SK-N-SH (cell line): ENCODE results near the gene MYBPH. TPM values are rescaled to one million over a fixed set of nuclear protein-coding genes. Genes with fewer than 3 reads are reported as not detected.

Experiments used
- CTCF ChIA-PET: fragments of 300-600, 350-600 bp; formaldehyde crosslinking; extraction: SDS; loops from one replicate; lab custom pipeline; 2021; lab: Yijun Ruan, JAX
- POLR2A ChIA-PET: fragments of 350-600 bp; sonication (Branson Sonifier 250); formaldehyde crosslinking; extraction: SDS; loops from one replicate; lab custom pipeline; 2020; ENCODE audit warnings: antibody characterized with exemption, inconsistent platforms; lab: Yijun Ruan, JAX
- DNase-seq: peaks from one replicate; pipeline ENCODE4 v3.0.0; 2012
- H2AFZ ChIP-seq: fragments of 200-600 bp; sonication (generic); 2 replicates; pipeline ENCODE4 v1.8.1; 2016; ENCODE audit warnings: antibody characterized with exemption, mild to moderate bottlenecking, low read depth
- H3F3A ChIP-seq: fragments of 200-600 bp; sonication (generic); replicated peaks from 2 replicates; pipeline ENCODE3; 2016; ENCODE audit warnings: antibody characterized with exemption, mild to moderate bottlenecking; ENCODE audit not compliant: insufficient read depth
- H3K27ac ChIP-seq, 2 experiments: fragments of 200-500 bp in 1 of 2; fragments of 200-600 bp in 1 of 2; sonication (Bioruptor generic) in 1 of 2; sonication (generic), shearing (Covaris generic) in 1 of 2; 2 replicates each; pipeline versions ENCODE4 v1.5.1 to v1.6.1; 2014 to 2016; ENCODE audit warnings: low read depth in 2 of 2, inconsistent platforms in 1 of 2, low read length in 1 of 2, mild to moderate bottlenecking in 1 of 2, mixed read lengths in 1 of 2
- H3K27me3 ChIP-seq: fragments of 200-600 bp; sonication (generic), shearing (Covaris generic); 2 replicates; pipeline ENCODE4 v1.6.1; 2016; ENCODE audit warnings: mixed run types; ENCODE audit not compliant: insufficient read depth
- H3K36me3 ChIP-seq, 2 experiments: fragments of 200-500 bp in 1 of 2; fragments of 200-600 bp in 1 of 2; sonication (Bioruptor generic) in 1 of 2; sonication (generic) in 1 of 2; replicated peaks in 1 of 2; 2 replicates each; pipeline versions ENCODE3 to v1.5.1; 2014 to 2016; ENCODE audit warnings: low read length in 1 of 2, mild to moderate bottlenecking in 1 of 2; ENCODE audit not compliant: insufficient read depth in 2 of 2, control insufficient read depth in 1 of 2
- H3K4me1 ChIP-seq, 2 experiments: fragments of 200-500 bp in 1 of 2; fragments of 200-600 bp in 1 of 2; sonication (Bioruptor generic) in 1 of 2; sonication (generic), shearing (Covaris generic) in 1 of 2; 2 replicates each; pipeline versions ENCODE4 v1.5.1 to v1.6.1; 2014 to 2016; ENCODE audit warnings: low read depth in 1 of 2, low read length in 1 of 2, mixed run types in 1 of 2; ENCODE audit not compliant: insufficient read depth in 2 of 2, control insufficient read depth in 1 of 2
- H3K4me2 ChIP-seq: fragments of 200-600 bp; sonication (generic), shearing (Covaris generic); 2 replicates; pipeline ENCODE4 v1.6.1; 2017; ENCODE audit warnings: mixed run types
- H3K4me3 ChIP-seq, 2 experiments: fragments of 200-500 bp in 1 of 2; fragments of 200-600 bp in 1 of 2; sonication (Bioruptor generic) in 1 of 2; sonication (generic), shearing (Covaris generic) in 1 of 2; 2 replicates each; pipeline versions ENCODE4 v1.5.1 to v1.8.1; 2014 to 2016; ENCODE audit warnings: low read depth in 2 of 2, inconsistent platforms in 1 of 2, low read length in 1 of 2, mild to moderate bottlenecking in 1 of 2, mixed read lengths in 1 of 2, moderate library complexity in 1 of 2
- H3K79me2 ChIP-seq: fragments of 200-600 bp; sonication (generic); 2 replicates; pipeline ENCODE4 v1.8.1; 2017; ENCODE audit warnings: mild to moderate bottlenecking; ENCODE audit not compliant: insufficient read depth
- H3K9ac ChIP-seq: fragments of 200-600 bp; sonication (generic); 2 replicates; pipeline ENCODE4 v1.6.1; 2017; ENCODE audit warnings: mixed run types
- H3K9me2 ChIP-seq: fragments of 200-600 bp; sonication (generic); 2 replicates; pipeline ENCODE4 v1.6.1; 2017; ENCODE audit warnings: mixed run types
- H3K9me3 ChIP-seq: fragments of 200-600 bp; sonication (generic); 2 replicates; pipeline ENCODE4 v1.6.1; 2017; ENCODE audit warnings: mixed run types, mild to moderate bottlenecking, moderate library complexity
- H4K20me1 ChIP-seq: fragments of 200-600 bp; sonication (generic); 2 replicates; pipeline ENCODE4 v1.6.1; 2017; ENCODE audit warnings: mild to moderate bottlenecking, mixed run types; ENCODE audit not compliant: insufficient read depth
- CHD2 ChIP-seq: fragments of 150-350 bp; IDR thresholded peaks from 2 replicates; pipeline ENCODE4 v1.6.1; 2018; ENCODE audit warnings: low read length; ENCODE audit not compliant: partially characterized antibody
- ELF1 ChIP-seq: IDR thresholded peaks from 2 replicates; pipeline ENCODE4 v1.4.0; 2012
- EP300 ChIP-seq, 2 experiments: IDR thresholded peaks; 2 replicates each; pipeline versions ENCODE4 v1.4.0 to v1.6.1; 2012; ENCODE audit warnings: borderline replicate concordance in 1 of 2, low read depth in 1 of 2, low read length in 1 of 2
- EZH2phosphoT487 ChIP-seq: fragments of 200-600 bp; sonication (generic); IDR thresholded peaks from 2 replicates; pipeline ENCODE4 v1.6.1; 2017; ENCODE audit warnings: low read depth, mixed run types, mild to moderate bottlenecking, antibody characterized with exemption, moderate library complexity, borderline replicate concordance
- FOXM1 ChIP-seq: IDR thresholded peaks from 2 replicates; pipeline ENCODE4 v1.4.0; 2012; ENCODE audit warnings: low read depth, mild to moderate bottlenecking
- GABPA ChIP-seq: IDR thresholded peaks from 2 replicates; pipeline ENCODE4 v1.4.0; 2012; ENCODE audit warnings: low read depth, mild to moderate bottlenecking
- GATA2 ChIP-seq: sonication (generic); formaldehyde crosslinking; IDR thresholded peaks from 2 replicates; pipeline ENCODE4 v1.5.0; 2020; ENCODE audit warnings: mild to moderate bottlenecking, missing genetic modification reagents
- NFIC ChIP-seq: IDR thresholded peaks from 2 replicates; pipeline ENCODE4 v1.4.0; 2012; ENCODE audit warnings: borderline replicate concordance
- RCOR1 ChIP-seq: fragments of 150-350 bp; IDR thresholded peaks from 2 replicates; pipeline ENCODE4 v1.6.1; 2017; ENCODE audit warnings: antibody characterized with exemption, low read length
- SIN3A ChIP-seq: IDR thresholded peaks from 2 replicates; pipeline ENCODE4 v1.6.1; 2012; ENCODE audit warnings: low read depth, mild to moderate bottlenecking, low read length, moderate library complexity, borderline replicate concordance
- SMC3 ChIP-seq: IDR thresholded peaks from 2 replicates; pipeline ENCODE4 v1.6.1; 2012; ENCODE audit warnings: low read depth, low read length, improper control_type of control experiment
- TAF1 ChIP-seq: IDR thresholded peaks from 2 replicates; pipeline ENCODE4 v1.6.1; 2012; ENCODE audit warnings: low read depth, mild to moderate bottlenecking, low read length, moderate library complexity, borderline replicate concordance
- WGBS: methylation state at CpG from one replicate; pipeline ENCODE4 v1.1.6; 2017; ENCODE audit warnings: low lambda C conversion rate; 5-methylcytosine and 5-hydroxymethylcytosine counted together
- polyA plus RNA-seq, 3 experiments: library from polyadenylated mRNA; depleted of rRNA; stranded (reverse); fragments of >200 nt; gene quantifications; 2 replicates each; pipeline ENCODE4 v1.2.3, GENCODE V29; 2012
- TF ChIP-seq, protein P1 (sequence below): fragments of 150-350 bp; IDR thresholded peaks from 2 replicates; pipeline ENCODE4 v1.6.1; 2016; ENCODE audit warnings: mild to moderate bottlenecking, low read depth, low read length
- TF ChIP-seq, protein P2 (sequence below): IDR thresholded peaks from 2 replicates; pipeline ENCODE4 v1.4.0; 2012; ENCODE audit warnings: low read depth, borderline replicate concordance
- TF ChIP-seq, protein P3 (sequence below): IDR thresholded peaks from 2 replicates; pipeline ENCODE4 v1.4.0; 2012; ENCODE audit warnings: low read depth
- TF ChIP-seq, protein P4 (sequence below): fragments of 200-600 bp; sonication (generic); IDR thresholded peaks from 2 replicates; pipeline ENCODE4 v1.6.1; 2017; ENCODE audit warnings: antibody characterized with exemption, mild to moderate bottlenecking, moderate library complexity
- TF ChIP-seq, protein P5 (sequence below): IDR thresholded peaks from 2 replicates; pipeline ENCODE4 v1.6.1; 2012; ENCODE audit warnings: mild to moderate bottlenecking, low read depth, low read length, moderate library complexity

The MYBPH gene
- polyA plus RNA-seq, 1 of the 3 experiments (the other 2 are of a cell fraction): 0.12 TPM

DNA sequence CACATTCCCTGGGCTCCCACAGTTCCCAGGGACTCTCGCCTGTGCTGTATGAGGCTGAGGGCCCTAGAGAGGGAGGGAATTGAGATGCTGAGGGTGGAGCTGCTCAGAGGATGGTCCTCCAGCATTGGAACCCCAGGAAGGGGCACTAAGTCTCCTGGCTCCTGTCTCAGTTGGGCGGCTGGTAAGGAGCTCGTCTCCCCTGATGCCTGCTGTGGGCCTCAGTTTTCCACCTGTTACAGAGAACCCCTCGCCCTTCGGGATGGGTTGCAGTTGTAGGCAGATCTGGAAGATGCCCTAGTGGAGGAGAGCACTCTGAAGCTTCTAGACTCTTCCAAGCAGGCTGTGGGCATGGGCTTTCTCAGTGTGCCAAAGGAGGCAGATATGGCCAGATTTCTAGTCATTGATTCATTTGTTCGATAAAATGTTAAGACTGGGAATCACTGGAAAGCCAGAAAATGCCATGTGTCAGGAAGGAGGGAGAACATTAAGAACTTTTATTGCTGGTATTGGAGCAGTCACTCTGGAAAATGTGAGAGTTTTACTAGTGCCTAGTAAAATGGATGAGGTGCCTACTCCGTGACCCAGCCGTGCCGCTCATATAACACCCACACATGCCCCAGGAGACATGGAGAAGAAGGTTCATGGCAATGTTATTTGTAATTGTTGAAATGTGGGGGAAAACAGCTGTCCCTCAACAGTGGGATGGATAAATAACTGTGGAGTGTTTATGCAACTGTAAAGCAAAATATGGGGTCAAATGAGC is 828 bp upstream of the MYBPH start:
- Histone ChIP-seq H2AFZ (no peak overlapping the region), H3K9me2 (no peaks in the 10 kb centered on the region), H3K4me1 (peaks cover 17 to 27% of the 10 kb centered on the region in 2 experiments; a peak in 2 of 4 replicates), H3F3A (no peaks in the 10 kb centered on the region), H3K27ac (no peak overlapping the region), H4K20me1 (no peaks in the 10 kb centered on the region), H3K9me3 (no peaks in the 10 kb centered on the region), H3K4me2 (no peak overlapping the region), H3K36me3 (no peaks in the 10 kb centered on the region), H3K27me3 (no peaks in the 10 kb centered on the region), H3K4me3 (no peak overlapping the region), H3K9ac (no peak overlapping the region), H3K79me2 (no peaks in the 10 kb centered on the region)
- 86% methylated on average over 8 of the region's 9 CpGs for WGBS
- ChIA-PET CTCF (interaction anchor here (0.9 to 2.9 kb wide), 7 partner anchors 9 to 137 kb away, joined by 3 to 17 read pairs (median 4); partner anchors contain the start of gene ADORA1), POLR2A (no interaction called here)
- no peak for TF ChIP-seq EP300 (IDR thresholded peaks at IDR 0.05; ENCODE audit: borderline replicate concordance in 1 of 2, low read depth in 1 of 2, low read length in 1 of 2)
- TF ChIP-seq, protein P1, sequence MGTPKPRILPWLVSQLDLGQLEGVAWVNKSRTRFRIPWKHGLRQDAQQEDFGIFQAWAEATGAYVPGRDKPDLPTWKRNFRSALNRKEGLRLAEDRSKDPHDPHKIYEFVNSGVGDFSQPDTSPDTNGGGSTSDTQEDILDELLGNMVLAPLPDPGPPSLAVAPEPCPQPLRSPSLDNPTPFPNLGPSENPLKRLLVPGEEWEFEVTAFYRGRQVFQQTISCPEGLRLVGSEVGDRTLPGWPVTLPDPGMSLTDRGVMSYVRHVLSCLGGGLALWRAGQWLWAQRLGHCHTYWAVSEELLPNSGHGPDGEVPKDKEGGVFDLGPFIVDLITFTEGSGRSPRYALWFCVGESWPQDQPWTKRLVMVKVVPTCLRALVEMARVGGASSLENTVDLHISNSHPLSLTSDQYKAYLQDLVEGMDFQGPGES: no peak
- TF ChIP-seq CHD2: no peak
- TF ChIP-seq TAF1: no peak
- TF ChIP-seq GABPA: no peak
- TF ChIP-seq SMC3: no peak
- TF ChIP-seq, protein P2, sequence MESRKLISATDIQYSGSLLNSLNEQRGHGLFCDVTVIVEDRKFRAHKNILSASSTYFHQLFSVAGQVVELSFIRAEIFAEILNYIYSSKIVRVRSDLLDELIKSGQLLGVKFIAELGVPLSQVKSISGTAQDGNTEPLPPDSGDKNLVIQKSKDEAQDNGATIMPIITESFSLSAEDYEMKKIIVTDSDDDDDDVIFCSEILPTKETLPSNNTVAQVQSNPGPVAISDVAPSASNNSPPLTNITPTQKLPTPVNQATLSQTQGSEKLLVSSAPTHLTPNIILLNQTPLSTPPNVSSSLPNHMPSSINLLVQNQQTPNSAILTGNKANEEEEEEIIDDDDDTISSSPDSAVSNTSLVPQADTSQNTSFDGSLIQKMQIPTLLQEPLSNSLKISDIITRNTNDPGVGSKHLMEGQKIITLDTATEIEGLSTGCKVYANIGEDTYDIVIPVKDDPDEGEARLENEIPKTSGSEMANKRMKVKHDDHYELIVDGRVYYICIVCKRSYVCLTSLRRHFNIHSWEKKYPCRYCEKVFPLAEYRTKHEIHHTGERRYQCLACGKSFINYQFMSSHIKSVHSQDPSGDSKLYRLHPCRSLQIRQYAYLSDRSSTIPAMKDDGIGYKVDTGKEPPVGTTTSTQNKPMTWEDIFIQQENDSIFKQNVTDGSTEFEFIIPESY: no peak
- no peak for TF ChIP-seq NFIC
- no peak for TF ChIP-seq SIN3A
- TF ChIP-seq FOXM1: no peak
- TF ChIP-seq, protein P3, sequence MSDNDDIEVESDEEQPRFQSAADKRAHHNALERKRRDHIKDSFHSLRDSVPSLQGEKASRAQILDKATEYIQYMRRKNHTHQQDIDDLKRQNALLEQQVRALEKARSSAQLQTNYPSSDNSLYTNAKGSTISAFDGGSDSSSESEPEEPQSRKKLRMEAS: no peak
- TF ChIP-seq GATA2: no peak
- no peak for DNase-seq

DNA sequence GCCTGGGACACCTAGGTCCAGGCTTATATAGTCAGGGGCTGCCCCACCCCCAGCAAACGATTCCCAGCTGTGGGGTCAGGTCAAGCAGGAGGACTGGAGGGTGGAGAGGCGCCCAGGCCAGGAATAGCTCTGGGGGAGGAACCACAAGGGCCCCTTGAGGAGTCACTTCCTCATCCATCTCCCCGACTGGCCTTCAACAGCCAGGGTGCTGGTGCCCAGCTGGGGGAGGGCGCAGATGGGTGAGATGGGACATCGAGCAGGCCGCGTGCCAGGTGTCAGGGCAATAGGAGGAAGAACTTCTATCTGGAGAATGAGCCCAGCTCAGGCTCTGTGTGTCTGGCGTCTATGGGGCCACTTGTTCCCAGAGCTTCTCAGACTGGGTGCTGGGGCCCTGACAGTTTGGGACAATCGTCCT is 208 bp upstream of the MYBPH start:
- Histone ChIP-seq H3K36me3 (no peaks in the 10 kb centered on the region), H3K9me3 (no peaks in the 10 kb centered on the region), H3K4me2 (no peak overlapping the region), H3K9me2 (no peaks in the 10 kb centered on the region), H2AFZ (no peak overlapping the region), H3K9ac (no peak overlapping the region), H3K27ac (no peak overlapping the region), H3K4me3 (no peak overlapping the region), H3K27me3 (no peaks in the 10 kb centered on the region), H3F3A (no peaks in the 10 kb centered on the region), H3K4me1 (peaks cover 17 to 22% of the 10 kb centered on the region in 2 experiments; a peak in 2 of 4 replicates), H4K20me1 (no peaks in the 10 kb centered on the region), H3K79me2 (no peaks in the 10 kb centered on the region)
- ChIA-PET CTCF (interaction anchor here (0.9 to 2.9 kb wide), 8 partner anchors 10 to 136 kb away, joined by 3 to 17 read pairs (median 4); partner anchors contain the start of gene ADORA1), POLR2A (no interaction called here)
- no peak for DNase-seq
- 88% methylated on average over 5 of the region's 9 CpGs for WGBS
- TF ChIP-seq EZH2phosphoT487 (no peak), FOXM1 (no peak), ELF1 (no peak), RCOR1 (no peak), EP300 (IDR thresholded peaks at IDR 0.05; ENCODE audit: borderline replicate concordance in 1 of 2, low read depth in 1 of 2, low read length in 1 of 2) (no peak)
- TF ChIP-seq, protein P4, sequence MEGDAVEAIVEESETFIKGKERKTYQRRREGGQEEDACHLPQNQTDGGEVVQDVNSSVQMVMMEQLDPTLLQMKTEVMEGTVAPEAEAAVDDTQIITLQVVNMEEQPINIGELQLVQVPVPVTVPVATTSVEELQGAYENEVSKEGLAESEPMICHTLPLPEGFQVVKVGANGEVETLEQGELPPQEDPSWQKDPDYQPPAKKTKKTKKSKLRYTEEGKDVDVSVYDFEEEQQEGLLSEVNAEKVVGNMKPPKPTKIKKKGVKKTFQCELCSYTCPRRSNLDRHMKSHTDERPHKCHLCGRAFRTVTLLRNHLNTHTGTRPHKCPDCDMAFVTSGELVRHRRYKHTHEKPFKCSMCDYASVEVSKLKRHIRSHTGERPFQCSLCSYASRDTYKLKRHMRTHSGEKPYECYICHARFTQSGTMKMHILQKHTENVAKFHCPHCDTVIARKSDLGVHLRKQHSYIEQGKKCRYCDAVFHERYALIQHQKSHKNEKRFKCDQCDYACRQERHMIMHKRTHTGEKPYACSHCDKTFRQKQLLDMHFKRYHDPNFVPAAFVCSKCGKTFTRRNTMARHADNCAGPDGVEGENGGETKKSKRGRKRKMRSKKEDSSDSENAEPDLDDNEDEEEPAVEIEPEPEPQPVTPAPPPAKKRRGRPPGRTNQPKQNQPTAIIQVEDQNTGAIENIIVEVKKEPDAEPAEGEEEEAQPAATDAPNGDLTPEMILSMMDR: no peak
- TF ChIP-seq, protein P5, sequence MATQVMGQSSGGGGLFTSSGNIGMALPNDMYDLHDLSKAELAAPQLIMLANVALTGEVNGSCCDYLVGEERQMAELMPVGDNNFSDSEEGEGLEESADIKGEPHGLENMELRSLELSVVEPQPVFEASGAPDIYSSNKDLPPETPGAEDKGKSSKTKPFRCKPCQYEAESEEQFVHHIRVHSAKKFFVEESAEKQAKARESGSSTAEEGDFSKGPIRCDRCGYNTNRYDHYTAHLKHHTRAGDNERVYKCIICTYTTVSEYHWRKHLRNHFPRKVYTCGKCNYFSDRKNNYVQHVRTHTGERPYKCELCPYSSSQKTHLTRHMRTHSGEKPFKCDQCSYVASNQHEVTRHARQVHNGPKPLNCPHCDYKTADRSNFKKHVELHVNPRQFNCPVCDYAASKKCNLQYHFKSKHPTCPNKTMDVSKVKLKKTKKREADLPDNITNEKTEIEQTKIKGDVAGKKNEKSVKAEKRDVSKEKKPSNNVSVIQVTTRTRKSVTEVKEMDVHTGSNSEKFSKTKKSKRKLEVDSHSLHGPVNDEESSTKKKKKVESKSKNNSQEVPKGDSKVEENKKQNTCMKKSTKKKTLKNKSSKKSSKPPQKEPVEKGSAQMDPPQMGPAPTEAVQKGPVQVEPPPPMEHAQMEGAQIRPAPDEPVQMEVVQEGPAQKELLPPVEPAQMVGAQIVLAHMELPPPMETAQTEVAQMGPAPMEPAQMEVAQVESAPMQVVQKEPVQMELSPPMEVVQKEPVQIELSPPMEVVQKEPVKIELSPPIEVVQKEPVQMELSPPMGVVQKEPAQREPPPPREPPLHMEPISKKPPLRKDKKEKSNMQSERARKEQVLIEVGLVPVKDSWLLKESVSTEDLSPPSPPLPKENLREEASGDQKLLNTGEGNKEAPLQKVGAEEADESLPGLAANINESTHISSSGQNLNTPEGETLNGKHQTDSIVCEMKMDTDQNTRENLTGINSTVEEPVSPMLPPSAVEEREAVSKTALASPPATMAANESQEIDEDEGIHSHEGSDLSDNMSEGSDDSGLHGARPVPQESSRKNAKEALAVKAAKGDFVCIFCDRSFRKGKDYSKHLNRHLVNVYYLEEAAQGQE: no peak
